DMS79 (cell line): ENCODE data around the gene FNIP1.
"Not testable (repeated sequence)": the region's sequence is repeated elsewhere in the genome, so short reads cannot be mapped to it uniquely, and the experiment has no call there.

Source experiments
- DNase-seq: peaks from one replicate; lab custom pipeline; 2025; lab: John Stamatoyannopoulos, UW

The FNIP1 gene

DNA sequence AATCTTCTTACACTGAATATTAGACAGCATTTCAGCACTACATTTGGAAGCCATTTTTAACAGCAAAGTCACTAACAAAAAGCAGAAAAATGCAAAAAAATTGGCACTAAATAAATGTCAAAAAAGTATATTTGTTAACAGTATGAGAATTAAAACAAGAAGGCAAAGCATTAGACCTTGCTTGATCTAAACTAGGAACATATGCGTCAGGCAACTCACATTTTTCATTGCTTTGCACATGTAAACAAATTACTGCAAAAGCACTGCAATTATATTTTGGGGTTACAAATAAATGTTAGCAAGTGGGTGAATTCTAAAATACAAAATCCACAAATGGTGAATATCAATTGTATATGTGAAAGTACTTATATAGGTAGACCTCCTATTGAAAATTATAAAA is 112.8 kb downstream of the FNIP1 start:
- no peak for DNase-seq

DNA sequence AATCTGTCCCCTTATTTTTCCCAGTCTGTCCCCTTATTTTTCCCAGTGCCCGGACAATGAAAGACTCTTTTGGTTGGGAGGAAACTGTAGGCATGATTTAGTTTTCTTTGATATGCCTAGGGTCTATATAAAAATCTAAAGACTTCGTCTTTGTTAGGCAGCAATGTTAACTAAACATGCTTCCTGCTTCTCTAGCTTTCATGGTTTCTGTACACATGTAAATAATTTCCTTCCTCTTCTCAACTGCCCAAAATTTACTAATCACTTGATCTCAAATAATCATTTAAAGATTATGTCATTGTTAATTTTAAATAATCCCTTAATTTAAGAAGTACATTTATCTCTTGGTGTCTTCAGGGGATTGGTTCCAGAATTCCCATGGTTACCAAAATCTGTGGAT is 114.0 kb downstream of the FNIP1 start:
- DNase-seq = no peak

DNA sequence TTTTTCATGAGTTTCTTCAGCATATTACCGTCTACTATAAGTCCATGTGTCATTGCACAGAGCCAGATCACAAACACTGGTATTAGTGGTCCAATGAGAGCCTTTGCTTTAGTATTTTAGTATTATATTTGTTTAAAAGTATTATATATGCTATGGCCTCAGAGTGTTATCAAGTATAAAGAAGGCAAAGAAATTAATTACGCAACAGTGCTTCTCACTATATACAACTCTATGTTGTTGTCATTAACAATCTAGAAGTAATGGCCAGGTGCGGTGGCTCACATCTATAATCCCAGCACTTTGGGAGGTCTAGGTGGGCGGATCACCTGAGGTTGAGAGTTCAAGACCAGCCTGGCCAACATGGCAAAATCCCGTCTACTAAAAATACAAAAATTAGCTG is 114.6 kb downstream of the FNIP1 start:
- no peak for DNase-seq

DNA sequence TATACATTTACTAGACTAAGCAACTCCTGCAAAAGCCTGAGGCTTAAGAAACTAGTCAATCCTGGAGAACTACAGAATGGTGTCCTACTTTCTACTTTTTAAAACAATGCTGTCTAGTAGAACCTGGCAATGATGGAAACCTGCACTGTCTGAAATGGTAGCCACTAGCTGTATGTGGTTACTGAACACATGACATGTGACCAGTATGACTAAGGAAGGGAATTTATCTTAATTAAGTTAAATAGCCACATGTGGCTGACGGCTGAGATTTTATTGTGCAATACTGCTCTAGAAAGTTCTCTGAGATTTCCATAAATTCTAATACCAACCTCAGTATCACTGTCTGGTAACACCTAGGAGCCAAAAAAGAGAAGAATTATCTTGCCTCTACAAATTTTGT is 116.9 kb downstream of the FNIP1 start:
- DNase-seq = no peak

DNA sequence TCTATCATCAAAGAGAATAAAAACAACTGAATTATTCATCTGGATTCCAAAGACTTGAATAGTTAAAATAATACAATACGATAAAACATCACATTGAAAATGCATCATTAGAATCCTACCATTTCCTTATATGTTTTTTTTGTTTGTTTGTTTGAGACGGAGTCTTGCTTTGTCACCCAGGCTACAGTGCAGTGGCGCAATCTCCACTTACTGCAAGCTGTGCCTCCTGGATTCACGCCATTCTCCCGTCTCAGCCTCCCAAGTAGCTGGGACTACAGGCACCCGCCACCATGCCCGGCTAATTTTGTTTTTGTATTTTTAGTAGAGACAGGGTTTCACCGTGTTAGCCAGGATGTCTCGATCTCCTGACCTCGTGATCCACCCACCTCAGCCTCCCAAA is 118.5 kb downstream of the FNIP1 start:
- not testable (repeated sequence) for DNase-seq

DNA sequence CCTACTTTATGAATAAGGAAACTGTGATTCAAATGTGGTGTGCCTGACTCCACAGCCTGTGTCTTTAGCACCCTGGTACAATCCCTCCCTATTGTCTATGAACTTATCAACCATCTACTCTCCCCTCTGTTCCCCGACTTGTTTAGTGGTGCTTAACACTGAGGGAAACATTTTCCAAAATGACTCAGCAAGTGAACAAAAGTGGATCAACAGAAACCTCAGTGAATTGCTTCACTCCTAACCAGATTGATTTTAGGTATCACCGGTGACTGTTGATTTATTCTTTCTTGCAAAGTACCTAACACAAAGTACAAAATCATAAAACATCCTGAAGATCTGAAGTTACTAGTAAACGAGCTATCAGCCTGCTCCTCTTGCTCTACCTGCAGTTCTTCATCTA is 119.7 kb downstream of the FNIP1 start:
- DNase-seq = no peak

DNA sequence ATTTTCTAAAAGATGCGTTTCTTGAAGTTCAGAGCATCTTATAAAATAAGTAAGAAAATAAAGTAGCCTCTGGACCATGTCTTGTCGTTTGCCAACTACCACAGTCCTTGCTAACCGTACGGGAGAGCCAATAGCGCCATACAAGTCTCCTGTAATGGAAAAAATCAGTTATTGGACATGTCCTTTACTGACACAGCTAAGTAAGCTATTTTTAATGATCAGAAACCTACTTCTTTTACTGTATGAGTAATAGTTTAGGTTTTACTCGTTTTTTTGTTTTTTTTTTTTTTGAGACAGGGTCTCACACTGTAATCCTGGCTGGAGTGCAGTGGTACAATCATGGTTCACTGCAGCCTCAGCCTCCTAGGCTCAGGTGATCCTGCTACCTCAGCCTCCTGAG is 124.0 kb downstream of the FNIP1 start:
- DNase-seq = no peak

DNA sequence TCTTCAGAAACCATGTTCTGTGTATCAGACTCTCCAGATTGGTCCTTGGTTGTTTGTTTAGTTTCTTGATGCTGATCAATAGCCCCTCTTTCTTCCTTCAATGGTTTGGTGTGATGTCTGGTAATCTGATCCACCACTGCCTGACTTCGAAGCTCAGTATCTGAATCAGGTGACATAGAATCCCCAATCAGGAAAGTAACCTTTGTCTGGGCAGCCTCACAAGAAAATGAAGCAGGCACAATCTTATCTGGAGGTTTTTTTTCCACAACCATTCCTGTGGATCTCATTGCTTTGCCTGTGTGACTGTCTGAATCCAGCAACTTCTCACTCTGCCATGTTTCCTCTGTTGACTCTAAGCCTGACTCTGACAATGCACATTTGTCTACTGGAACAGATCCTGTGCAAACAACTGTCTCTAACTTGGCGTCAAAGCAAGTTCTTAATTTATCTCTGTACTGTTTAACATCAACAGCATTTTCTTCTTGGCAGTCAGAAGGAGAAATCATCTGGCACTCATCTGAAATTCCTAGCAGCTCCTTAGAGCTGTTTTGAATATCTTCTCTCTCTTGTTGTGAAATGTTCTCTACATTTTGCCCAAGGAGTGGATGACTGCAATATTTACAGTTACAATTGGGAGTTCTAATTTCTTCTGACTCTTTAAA is 124.7 kb downstream of the FNIP1 start:
- DNase-seq = no peak

DNA sequence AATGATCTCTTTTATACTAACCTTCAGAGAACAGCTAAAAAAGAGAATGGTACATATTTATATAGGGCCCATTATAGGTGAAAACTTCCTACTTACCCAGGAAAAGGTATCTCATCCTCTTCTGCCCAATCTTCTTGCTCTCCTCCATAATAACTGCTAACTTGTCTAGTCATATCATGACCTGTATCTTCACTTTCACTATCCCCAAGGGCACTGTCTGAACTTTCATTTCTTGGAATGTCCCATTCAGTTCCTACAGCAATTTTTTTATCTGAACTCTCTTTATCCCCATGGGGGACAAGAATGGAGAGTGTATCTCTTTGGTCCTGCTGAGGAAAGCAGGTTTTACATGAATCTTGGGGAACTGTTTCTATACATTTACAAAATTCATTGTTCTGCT is 125.4 kb downstream of the FNIP1 start:
- no peak for DNase-seq

DNA sequence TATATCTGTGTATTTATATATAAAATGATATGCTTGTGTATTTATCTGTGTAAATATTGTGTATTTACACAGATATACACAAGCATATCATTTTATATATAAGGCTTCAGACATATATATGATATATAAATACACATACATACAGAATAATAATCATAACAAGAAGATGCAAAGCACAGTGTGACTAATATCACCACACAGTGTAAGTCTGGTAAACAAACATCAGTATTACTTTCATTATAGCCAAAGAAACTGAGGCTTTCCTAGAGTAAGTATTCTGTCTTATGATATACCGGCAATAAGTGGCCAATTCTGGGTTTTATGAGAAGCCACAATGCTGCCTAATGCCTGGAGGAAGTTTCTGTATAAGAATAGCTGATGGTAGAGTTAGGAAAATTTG is 131.9 kb downstream of the FNIP1 start:
- DNase-seq = no peak

DNA sequence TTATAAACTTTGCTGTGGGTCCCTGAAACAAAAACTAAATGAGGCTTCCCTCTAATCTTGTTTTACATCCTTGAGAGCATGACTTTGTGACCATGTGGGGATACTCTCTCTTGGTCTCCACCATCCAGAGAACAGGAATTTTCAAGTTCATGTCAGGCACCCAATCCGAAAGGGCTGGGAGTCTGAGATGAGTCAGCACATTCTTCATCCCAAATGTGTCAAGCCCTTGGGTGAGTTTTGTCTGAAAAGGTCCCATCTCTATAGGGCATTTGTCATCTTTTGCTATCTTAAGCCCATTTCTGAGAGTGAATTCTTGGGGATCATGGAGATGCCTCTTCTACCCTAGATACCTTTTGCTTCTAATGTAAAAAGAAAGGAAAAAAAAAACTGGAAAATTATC is 134.9 kb downstream of the FNIP1 start:
- DNase-seq = no peak

DNA sequence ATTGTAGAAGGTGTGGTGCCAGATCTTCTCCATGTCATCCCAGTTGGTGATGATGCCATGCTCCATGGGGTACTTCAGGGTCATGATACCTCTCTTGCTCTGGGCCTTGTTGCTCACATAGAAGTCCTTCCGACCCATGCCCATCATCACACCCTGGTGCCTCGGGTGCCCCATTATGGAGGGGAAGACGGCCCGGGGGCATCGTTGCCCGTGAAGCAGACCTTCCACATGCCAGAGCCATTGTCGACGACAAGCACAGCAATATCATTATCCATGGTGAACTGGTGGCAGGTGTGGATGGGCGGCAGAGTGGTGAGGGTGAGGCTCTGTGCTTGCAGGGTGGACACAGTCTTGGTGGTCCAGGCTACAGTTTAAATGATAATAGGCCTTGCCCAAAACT is 137.0 kb downstream of the FNIP1 start:
- no peak for DNase-seq

DNA sequence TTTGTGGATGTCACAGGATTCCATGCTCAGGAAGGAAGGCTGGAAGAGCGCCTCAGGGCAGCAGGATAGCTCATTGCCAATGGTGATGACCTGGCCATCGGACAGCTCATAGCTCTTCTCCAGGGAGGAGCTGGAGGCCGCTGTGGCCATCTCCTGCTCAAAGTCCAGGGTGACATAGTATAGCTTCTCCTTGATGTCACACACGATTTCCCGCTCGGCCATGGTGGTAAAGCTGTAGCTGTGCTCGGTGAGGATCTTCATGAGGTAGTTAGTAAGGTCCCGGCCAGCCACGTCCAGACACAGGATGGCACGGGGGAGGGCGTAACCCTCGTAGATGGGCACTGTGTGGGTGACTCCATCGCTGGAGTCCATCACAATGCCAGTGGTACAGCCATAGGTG is 137.5 kb downstream of the FNIP1 start:
- no peak for DNase-seq

DNA sequence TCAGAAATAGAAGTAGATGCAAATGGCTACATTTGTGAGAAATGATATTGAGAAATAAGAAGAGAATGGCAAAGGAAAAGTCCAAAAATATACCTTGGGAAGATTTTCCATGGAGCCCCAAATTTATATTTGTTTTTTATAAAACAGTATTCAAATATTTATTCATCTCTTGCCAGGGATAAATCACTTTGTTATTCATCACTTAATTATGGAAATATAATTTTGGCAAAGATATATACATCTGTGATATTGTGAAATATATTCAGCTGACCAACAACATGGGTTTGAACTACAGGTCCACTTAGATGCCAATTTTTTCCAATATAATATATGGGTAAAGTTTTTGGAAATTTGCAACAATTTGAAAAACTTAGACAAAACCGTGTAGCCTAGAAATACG is 142.0 kb downstream of the FNIP1 start:
- DNase-seq = no peak

DNA sequence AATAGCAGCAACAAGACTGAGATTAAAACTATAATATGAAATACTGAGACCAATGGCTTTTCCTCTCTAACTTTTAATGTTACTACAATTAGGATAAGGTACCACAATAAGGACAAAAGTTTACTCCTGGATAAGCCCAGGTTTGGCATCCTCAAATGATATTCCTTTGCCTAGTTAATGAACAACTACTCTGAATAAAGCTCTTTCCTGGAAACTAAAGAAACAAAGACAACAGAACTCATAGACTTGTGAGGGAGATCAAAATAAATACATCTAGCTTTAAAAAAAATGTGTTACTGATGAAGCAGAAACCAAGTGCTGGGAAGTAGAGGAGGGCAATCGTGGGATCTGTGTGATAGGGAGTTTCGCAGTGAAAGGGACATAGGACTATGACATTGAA is 142.5 kb downstream of the FNIP1 start:
- no peak for DNase-seq

DNA sequence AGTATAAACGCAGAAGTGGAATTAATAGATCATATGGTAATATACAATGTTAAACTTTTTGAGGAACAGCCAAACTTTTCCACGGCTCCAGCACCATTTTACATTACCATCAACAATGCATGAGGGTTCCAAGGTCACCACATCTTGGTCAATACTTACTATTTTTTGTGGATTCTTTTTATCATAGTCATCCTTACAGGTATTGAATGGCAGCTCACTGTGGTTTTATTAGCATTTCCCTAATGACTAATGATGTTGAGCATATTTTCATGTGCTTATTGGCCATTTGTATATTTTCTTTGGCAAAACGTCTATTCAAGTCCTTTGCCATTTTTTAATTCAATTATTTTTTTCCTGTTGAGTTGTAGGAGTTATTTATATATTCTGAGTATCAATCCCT is 147.7 kb downstream of the FNIP1 start:
- DNase-seq = no peak

DNA sequence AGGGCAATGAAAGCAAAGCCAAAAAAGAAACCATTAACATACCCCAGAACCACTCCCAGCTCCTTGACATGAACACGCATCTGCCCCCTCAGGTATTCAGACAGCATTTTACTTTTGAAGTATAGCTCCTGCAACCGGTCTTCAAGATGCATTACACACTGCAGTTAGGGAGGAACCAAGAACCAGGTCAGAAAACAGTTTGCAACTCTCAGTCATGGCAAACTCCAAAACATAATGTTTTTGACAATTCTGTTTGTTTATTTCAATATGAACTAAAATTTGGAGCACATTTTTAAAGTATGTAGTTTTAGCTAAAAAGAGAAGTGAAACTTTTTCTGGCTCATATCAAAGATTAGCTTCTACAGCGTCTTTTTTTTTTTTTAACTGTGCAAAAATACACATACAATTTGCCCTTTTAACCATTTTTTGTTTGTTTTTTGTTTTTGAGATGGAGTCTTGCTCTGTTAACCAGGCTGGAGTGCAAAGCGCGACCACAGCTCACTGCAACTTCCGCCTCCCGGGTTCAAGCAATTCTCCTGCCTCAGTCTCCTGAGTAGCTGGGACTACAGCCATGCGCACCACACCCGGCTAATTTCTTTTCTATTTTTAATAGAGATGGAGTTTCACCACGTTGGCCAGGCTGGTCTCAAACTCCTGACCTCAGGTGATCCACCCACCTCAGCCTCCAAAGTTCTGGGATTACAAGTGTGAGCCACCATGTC is 149.6 kb downstream of the FNIP1 start:
- DNase-seq = no peak

DNA sequence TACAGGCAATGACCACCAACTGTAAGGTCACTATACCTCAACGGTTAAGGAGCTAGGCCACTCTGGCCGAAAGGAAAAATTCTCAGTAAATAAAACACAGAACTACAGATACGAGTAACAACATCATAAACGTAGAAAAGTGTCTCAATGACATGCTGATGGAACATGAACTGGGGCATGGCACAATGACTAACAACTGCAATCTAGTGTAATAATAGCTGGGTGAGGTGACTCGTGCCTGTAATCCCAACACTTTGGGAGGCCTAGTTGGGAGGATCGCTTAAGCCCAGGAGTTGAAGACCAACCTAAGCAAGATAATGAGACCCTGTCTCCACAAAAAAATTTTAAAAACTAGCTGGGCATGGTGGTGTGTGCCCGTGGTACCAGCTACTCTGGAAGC is 152.0 kb downstream of the FNIP1 start:
- no peak for DNase-seq

DNA sequence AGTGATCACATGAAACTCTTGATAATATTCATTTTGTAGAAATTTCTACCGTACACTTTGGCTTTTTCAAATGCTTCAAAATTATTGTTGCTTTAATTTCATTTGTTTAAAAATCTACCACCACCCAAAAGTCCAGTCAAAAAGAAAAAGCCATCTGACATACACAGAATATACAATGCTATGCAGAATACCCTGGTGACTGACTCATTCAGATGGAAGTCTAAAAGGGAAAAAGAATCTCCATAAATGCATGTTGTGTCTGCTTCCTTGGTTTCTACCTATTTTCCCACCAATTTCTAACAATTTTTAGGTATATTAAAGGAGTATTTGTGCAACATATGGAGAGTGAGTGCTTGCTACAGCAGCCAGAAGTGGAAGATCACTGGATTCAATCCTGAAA is 152.4 kb downstream of the FNIP1 start:
- DNase-seq = no peak

DNA sequence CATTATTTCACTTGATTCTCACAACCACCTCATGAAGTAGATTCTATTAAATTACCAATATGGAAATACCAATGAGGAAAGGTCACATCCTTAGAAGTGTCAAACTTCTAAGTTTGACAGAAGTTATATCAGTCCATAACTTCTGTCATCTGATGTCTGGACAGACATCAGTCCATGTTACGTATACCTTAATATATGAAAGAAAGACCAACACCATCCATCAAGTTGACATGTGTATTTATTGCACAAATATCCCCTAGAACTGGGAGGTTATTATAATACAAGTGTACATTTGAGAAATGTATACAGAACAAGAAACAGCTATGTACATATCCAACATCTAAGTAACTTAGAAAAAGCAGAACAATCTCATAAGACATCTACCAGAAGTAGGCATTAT is 155.3 kb downstream of the FNIP1 start:
- DNase-seq = no peak

DNA sequence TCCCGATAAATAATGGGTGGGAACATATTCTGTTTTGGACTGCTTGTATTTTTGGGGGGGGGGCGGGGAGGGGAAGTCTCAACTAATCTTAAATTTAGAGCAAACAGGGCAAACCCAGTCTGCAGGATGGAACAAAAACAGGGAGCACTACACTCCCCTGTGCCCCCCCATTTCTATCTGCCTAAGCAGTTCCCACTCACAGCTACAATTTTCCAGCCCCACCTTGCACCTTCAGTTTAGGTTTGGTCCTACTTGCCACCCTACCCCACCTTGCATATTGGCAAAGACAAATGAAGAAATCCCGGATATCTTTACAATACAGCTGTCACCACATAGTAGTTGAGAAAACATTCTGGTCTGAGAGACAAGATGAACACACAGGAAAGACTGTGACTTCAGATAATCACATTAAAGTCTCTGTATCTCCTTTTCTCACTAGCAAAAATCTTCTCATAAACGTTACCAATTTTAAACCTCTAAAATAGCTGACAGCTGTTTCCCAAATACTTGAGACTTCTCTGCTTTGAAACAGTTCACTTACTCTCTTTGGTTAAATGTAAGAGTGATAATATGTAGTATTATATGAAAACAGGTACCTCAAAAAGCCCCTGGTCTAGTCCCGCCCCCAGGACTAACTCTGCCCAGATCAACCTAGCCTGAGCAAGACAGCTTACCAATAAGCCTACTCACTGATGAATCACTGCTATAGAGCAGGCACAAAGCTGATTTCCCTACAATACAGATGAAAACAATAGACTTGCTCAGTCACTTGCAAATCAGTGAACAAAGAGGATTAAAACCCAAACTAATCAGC is 156.6 kb downstream of the FNIP1 start:
- no peak for DNase-seq

DNA sequence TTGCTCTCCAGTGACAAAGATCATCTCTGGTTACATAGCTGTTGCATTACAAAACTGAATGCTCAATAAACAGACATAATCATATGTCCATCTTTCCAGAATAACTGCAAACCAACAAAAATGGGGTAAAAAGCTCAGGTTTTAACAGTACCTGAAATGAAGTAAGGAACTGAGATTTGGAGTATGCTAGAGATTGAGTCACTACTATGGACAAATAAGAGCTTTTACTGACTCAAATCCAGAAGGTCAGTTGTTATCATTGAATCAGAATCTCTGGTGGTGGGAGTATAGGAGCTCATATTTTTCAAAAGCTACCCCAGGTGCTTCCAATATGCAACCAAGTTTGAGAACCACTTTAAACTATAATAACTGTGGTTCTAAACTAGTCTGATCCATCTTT is 157.7 kb downstream of the FNIP1 start:
- DNase-seq = no peak

DNA sequence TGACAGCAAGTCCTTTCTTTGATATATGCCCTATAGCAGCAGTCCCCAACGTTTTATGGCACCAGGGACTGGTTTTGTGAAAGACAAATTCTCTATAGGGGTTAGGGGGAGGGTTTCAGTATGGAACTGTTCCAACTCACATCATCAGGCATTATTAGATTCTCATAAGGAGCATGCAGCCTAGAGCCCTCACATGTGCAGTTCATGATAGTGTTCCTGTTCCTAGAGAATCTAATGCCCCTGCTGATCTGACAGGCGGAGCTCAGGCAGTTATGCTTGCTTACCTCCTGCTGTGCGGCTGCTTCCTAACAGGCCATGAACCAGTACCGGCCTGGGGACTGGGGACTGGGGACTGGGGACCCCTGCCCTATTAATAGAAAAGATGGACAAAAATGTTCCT is 159.1 kb downstream of the FNIP1 start:
- no peak for DNase-seq
